Left cardiac atrium (tissue), 4 donors: ENCODE data around the gene PNPLA6. TPM values are rescaled to one million over a fixed set of nuclear protein-coding genes. Genes with fewer than 3 reads are reported as not detected.

Experiments
- ATAC-seq, 2 donors: fragments of 200-7000 bp; cut with Tn5 transposase; one replicate each; pipeline ENCODE4 v1.9.1; 2020; ENCODE audit warnings: mild to moderate bottlenecking in 2 of 2, moderate library complexity in 2 of 2
- DNase-seq: peaks from one replicate; pipeline ENCODE4 v3.0.0-alpha.2; 2020
- intact Hi-C, 2 donors: fragments of 100-400 bp; cut with DNase I; formaldehyde crosslinking; loops; one replicate each; pipeline versions ENCODE4 v1.14.1 to v1.15.1; 2022 to 2023
- long read RNA-seq: library from polyadenylated mRNA; unstranded; transcript quantifications from one replicate; pipeline ENCODE4 v2.0.0, GENCODE V29; 2021
- total RNA-seq, 2 donors: library from RNA; stranded (reverse); fragmentation: NEBNext Ultra II Directional; extraction: Animal tissue kit (Norgen Biotek cat#: 25700); gene quantifications; one replicate each; pipeline ENCODE4 v1.2.1, GENCODE V29; 2021
- donor health status: DM: no; HTN: yes; CAD: no.
- donor health status: DM: no; HTN: yes; CAD: no; lungs with severe emphysema.
- donor health status: DM: yes; HTN: yes; CAD: no.
- donor health status: Dilated cardiomyopathy.

Gene PNPLA6
- total RNA-seq: 10 to 100 TPM; 59.2 to 61.7 TPM
- long read RNA-seq, full-length matches to known transcripts: 6 of 48 reads
- long read RNA-seq, partial matches to known transcripts: 33 of 48 reads
- long read RNA-seq, other reads (novel, unspliced or antisense): 9 of 48 reads

- ATAC-seq: peak; percentile 86 to 87
- DNase-seq: peak; percentile 97
- intact Hi-C loops: no loop called here
These were observed at the start of gene PNPLA6 for GRCh38 chr19:7535047-7535997. Gene PNPLA6 (plus strand): TSS chr19:7535717. CDS start chr19:7535789, 72 bp downstream.

- no peak for DNase-seq
- no peak for ATAC-seq
- intact Hi-C loops: no loop called here
These were observed 48.6 kb upstream of the PNPLA6 start for GRCh38 chr19:7486923-7487322.

GRCh38 chr19:7488736-7489353 is 46.7 kb upstream of the PNPLA6 start, which contains the start of gene PEX11G:
Gene PEX11G (minus strand): TSS chr19:7489035. CDS start chr19:7489010, 25 bp downstream.
- ATAC-seq (peak; percentile 98 to 99), DNase-seq (peak; percentile 93)
- intact Hi-C loops: no loop called here

GRCh38 chr19:7489609-7490044 is 45.9 kb upstream of the PNPLA6 start:
- DNase-seq: no peak
- ATAC-seq: no peak
- intact Hi-C loops: no loop called here

GRCh38 chr19:7492142-7492541 is 43.4 kb upstream of the PNPLA6 start:
- ATAC-seq (no peak), DNase-seq (no peak)
- intact Hi-C loops: no loop called here

GRCh38 chr19:7492558-7492957 is 43.0 kb upstream of the PNPLA6 start:
- intact Hi-C loops: no loop called here
- DNase-seq (no peak), ATAC-seq (no peak)

- ATAC-seq: peak; percentile 77 to 81
These were observed 41.0 kb upstream of the PNPLA6 start for GRCh38 chr19:7494416-7495098.

GRCh38 chr19:7497292-7497691 is 38.2 kb upstream of the PNPLA6 start:
- no peak for ATAC-seq
- intact Hi-C loops: no loop called here
- DNase-seq: no peak

More at GRCh38 chr19:7494416-7495098, 41.0 kb upstream of the PNPLA6 start:
- DNase-seq: no peak
- intact Hi-C loops: no loop called here

- intact Hi-C loops: no loop called here
- DNase-seq (peak; percentile 61), ATAC-seq (peak; percentile 58 to 77)
These were observed 34.6 kb upstream of the PNPLA6 start for GRCh38 chr19:7500811-7501450.

- DNase-seq (no peak), ATAC-seq (no peak)
- intact Hi-C loops: no loop called here
These were observed 33.0 kb upstream of the PNPLA6 start for GRCh38 chr19:7502552-7502951.

- ATAC-seq (no peak), DNase-seq (no peak)
- intact Hi-C loops: no loop called here
These were observed 30.8 kb upstream of the PNPLA6 start for GRCh38 chr19:7504684-7505083.

- DNase-seq (no peak), ATAC-seq (no peak)
- intact Hi-C loops: no loop called here
These were observed 30.2 kb upstream of the PNPLA6 start for GRCh38 chr19:7505288-7505681.

- DNase-seq (peak; percentile 57), ATAC-seq (peak; percentile 58 to 59)
- intact Hi-C loops: no loop called here
These were observed 29.7 kb upstream of the PNPLA6 start for GRCh38 chr19:7505682-7506384.

- intact Hi-C loops: no loop called here
- ATAC-seq: peak; percentile 71 to 93
These were observed 28.9 kb upstream of the PNPLA6 start for GRCh38 chr19:7506385-7507328.

GRCh38 chr19:7507884-7508283 is 27.6 kb upstream of the PNPLA6 start:
- intact Hi-C loops: no loop called here
- ATAC-seq: peak; percentile 67 to 83
- peak; percentile 89 for DNase-seq

More at GRCh38 chr19:7506385-7507328, 28.9 kb upstream of the PNPLA6 start:
- peak; percentile 88 for DNase-seq

- no peak for DNase-seq
- intact Hi-C loops: no loop called here
- ATAC-seq: no peak
These were observed 25.9 kb upstream of the PNPLA6 start for GRCh38 chr19:7509625-7510024.

GRCh38 chr19:7512400-7512851 is 23.1 kb upstream of the PNPLA6 start:
- ATAC-seq (no peak), DNase-seq (no peak)
- intact Hi-C loops: no loop called here
